ENCODE results near the gene OR6X1.

Gene OR6X1

GRCh38 chr11:123745764-123746451 lies 8.4 kb downstream of the OR6X1 start:
- no peak for DNase-seq (ENCODE audit: low read depth)
- no peak for TF ChIP-seq CTCF (IDR thresholded peaks at IDR 0.05; ENCODE audit: control insufficient read depth, insufficient read depth, low read depth, low read length, missing control alignments)
- H3K4me3 ChIP-seq (ENCODE audit: control insufficient read depth, low read depth, low read length), result no peak overlapping the region

GRCh38 chr11:123742724-123743120 lies 11.6 kb downstream of the OR6X1 start:
- H3K4me3 ChIP-seq (ENCODE audit: control insufficient read depth, low read depth, low read length), result no peak overlapping the region
- TF ChIP-seq CTCF (IDR thresholded peaks at IDR 0.05; ENCODE audit: control insufficient read depth, insufficient read depth, low read depth, low read length, missing control alignments), result no peak
- DNase-seq (ENCODE audit: low read depth), result no peak

GRCh38 chr11:123742031-123742723 lies 12.1 kb downstream of the OR6X1 start:
- no peak for DNase-seq (ENCODE audit: low read depth)
- TF ChIP-seq CTCF (IDR thresholded peaks at IDR 0.05; ENCODE audit: control insufficient read depth, insufficient read depth, low read depth, low read length, missing control alignments), result no peak
- peak overlapping the region; percentile 92 for H3K4me3 ChIP-seq (ENCODE audit: control insufficient read depth, low read depth, low read length)

- TF ChIP-seq CTCF (IDR thresholded peaks at IDR 0.05; ENCODE audit: control insufficient read depth, insufficient read depth, low read depth, low read length, missing control alignments), result peak; percentile 9
- DNase-seq (ENCODE audit: low read depth), result peak; percentile 41
- H3K4me3 ChIP-seq (ENCODE audit: control insufficient read depth, low read depth, low read length), result peak within 1 kb of the TSS; percentile 92
Observed at GRCh38 chr11:123741159-123742030, 12.9 kb downstream of the OR6X1 start, which contains the start of gene ZNF202. Gene ZNF202, minus strand, starts transcription at chr11:123741660. Its CDS starts 10,772 bp downstream, at chr11:123730888.

GRCh38 chr11:123740787-123741158 lies 13.5 kb downstream of the OR6X1 start:
- no peak for TF ChIP-seq CTCF (IDR thresholded peaks at IDR 0.05; ENCODE audit: control insufficient read depth, insufficient read depth, low read depth, low read length, missing control alignments)
- H3K4me3 ChIP-seq (ENCODE audit: control insufficient read depth, low read depth, low read length), result peak overlapping the region; percentile 92
- DNase-seq (ENCODE audit: low read depth), result no peak

GRCh38 chr11:123738374-123738773 lies 15.9 kb downstream of the OR6X1 start:
- no peak for DNase-seq (ENCODE audit: low read depth)
- H3K4me3 ChIP-seq (ENCODE audit: control insufficient read depth, low read depth, low read length), result no peak overlapping the region
- no peak for TF ChIP-seq CTCF (IDR thresholded peaks at IDR 0.05; ENCODE audit: control insufficient read depth, insufficient read depth, low read depth, low read length, missing control alignments)

Measured in AG09309 (cell line).